ENCODE results near the gene TRPV4. TPM values are rescaled to one million over a fixed set of nuclear protein-coding genes. Genes with fewer than 3 reads are reported as not detected.
A peak's percentile ranks its signal among the peaks of the same experiment; 100 is the strongest.

TRPV4 gene
- total and polyA plus RNA-seq, 2 experiments from 2014 or later: 2.3 to 4.7 TPM

DNA sequence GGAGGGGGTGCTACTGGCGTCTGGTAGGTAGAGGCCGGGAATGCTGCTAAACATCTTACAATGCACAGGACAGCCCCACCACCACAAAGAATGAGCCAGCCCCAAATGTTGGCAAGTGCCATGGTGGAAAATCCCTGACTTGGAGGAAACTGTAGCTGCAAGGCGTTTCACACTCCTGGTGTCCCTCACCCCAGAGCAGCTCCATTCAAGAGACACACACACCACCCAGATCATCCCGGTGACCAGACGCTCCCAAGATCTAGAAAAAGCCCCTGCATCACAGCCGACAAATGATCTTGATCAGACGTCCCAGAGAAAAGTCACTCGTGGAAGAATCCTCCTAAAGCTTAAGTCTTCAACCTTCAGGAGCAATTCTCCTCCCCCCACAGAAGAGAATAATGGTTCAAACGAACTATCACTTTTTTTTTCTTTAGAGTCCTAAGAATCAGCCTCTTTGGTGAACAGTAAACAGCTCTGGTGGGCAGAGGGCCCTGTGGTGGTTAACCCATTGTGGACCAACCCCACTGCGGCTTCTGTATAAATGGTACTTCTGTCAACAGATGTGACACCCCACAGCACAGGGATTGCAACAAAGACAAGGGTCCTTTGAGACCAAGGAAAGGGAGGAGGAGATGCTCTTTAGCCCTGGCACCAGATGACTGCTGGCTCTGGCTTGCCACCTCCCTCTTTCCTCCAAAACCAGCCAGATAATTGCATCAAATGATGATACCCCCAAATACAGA is 44.5 kb upstream of the TRPV4 start:
- H3K27ac ChIP-seq: no peak overlapping the region
- H2AFZ ChIP-seq: no peak overlapping the region
- no peaks in the 10 kb centered on the region for H3K9me2 ChIP-seq (replicated peaks; ENCODE audit: insufficient read depth)
- peaks cover 55% of the 10 kb centered on the region for H3K79me2 ChIP-seq
- H3K4me2 ChIP-seq: peak overlapping the region; percentile 41
- H3K9me3 ChIP-seq (ENCODE audit: low read depth): no peaks in the 10 kb centered on the region
- WGBS (ENCODE audit: low lambda C conversion rate, missing lambda C conversion rate): 54% methylated on average over 10 of the region's 10 CpGs
- H4K20me1 ChIP-seq (ENCODE audit: insufficient read depth, poor library complexity, severe bottlenecking): no peaks in the 10 kb centered on the region
- no peak overlapping the region for H3K4me3 ChIP-seq
- H3K4me1 ChIP-seq (ENCODE audit: insufficient read depth): peaks cover 21% of the 10 kb centered on the region
- no peak for TF ChIP-seq EZH2 (IDR thresholded peaks at IDR 0.05; ENCODE audit: borderline replicate concordance)
- no peak for TF ChIP-seq EZH2phosphoT487 (IDR thresholded peaks at IDR 0.05; ENCODE audit: low read depth, severe bottlenecking, unreplicated experiment)
- TF ChIP-seq CTCF (IDR thresholded peaks at IDR 0.05; ENCODE audit: poor library complexity): no peak
- H3K36me3 ChIP-seq (replicated peaks; ENCODE audit: insufficient read depth, low read depth): no peaks in the 10 kb centered on the region
- no peak for DNase-seq (ENCODE audit: low spot score)
- H3K27me3 ChIP-seq: no peaks in the 10 kb centered on the region

- Histone ChIP-seq H3K9me2 (replicated peaks; ENCODE audit: insufficient read depth) (no peaks in the 10 kb centered on the region), H3K79me2 (peaks cover 57% of the 10 kb centered on the region), H3K27me3 (no peaks in the 10 kb centered on the region), H3K4me1 (ENCODE audit: insufficient read depth) (peaks cover 29% of the 10 kb centered on the region), H3K9me3 (ENCODE audit: low read depth) (no peaks in the 10 kb centered on the region), H3K4me3 (no peak overlapping the region), H3K27ac (peak overlapping the region; percentile 64), H3K4me2 (no peak overlapping the region), H2AFZ (no peak overlapping the region), H3K36me3 (replicated peaks; ENCODE audit: insufficient read depth, low read depth) (no peaks in the 10 kb centered on the region), H4K20me1 (ENCODE audit: insufficient read depth, poor library complexity, severe bottlenecking) (no peaks in the 10 kb centered on the region)
- no peak for DNase-seq (ENCODE audit: low spot score)
- TF ChIP-seq CTCF (IDR thresholded peaks at IDR 0.05; ENCODE audit: poor library complexity): no peak
- no peak for TF ChIP-seq EZH2 (IDR thresholded peaks at IDR 0.05; ENCODE audit: borderline replicate concordance)
- no peak for TF ChIP-seq EZH2phosphoT487 (IDR thresholded peaks at IDR 0.05; ENCODE audit: low read depth, severe bottlenecking, unreplicated experiment)
Observed at GRCh38 chr12:109876406-109876805, 43.2 kb upstream of the TRPV4 start.

DNA sequence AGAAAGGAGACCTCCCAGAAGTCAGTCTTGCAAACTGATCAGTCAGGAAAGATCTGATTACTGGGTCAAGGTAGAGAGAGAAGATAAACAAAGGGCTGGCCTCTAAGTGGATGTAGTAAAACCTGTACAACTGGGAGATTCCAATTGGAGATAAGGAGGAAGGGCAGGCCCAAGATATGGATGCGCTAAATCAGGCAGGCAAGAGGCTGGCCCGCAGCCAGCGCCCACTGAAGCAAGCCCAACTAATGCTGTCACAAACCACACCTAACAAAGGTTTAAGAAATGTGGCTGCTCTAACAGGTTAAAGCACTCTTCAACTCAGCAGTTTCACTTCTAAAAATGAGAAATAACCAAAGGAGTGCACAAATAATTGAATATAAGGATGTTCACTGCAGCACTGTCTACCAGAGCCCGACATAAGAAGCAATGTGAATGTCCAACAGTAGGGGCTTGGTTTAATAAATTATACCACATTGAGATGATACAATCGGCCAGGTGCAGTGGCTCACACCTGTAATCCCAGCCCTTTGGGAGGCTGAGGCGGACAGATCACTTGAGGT is 42.5 kb upstream of the TRPV4 start:
- WGBS (ENCODE audit: low lambda C conversion rate, missing lambda C conversion rate): 60% methylated on average over 6 of the region's 6 CpGs
- peaks cover 57% of the 10 kb centered on the region for H3K79me2 ChIP-seq
- no peak overlapping the region for H3K4me3 ChIP-seq
- no peaks in the 10 kb centered on the region for H3K27me3 ChIP-seq
- TF ChIP-seq EZH2 (IDR thresholded peaks at IDR 0.05; ENCODE audit: borderline replicate concordance) (no peak), EZH2phosphoT487 (IDR thresholded peaks at IDR 0.05; ENCODE audit: low read depth, severe bottlenecking, unreplicated experiment) (no peak), CTCF (IDR thresholded peaks at IDR 0.05; ENCODE audit: poor library complexity) (no peak)
- H4K20me1 ChIP-seq (ENCODE audit: insufficient read depth, poor library complexity, severe bottlenecking): no peaks in the 10 kb centered on the region
- peaks cover 24% of the 10 kb centered on the region for H3K4me1 ChIP-seq (ENCODE audit: insufficient read depth)
- H3K9me2 ChIP-seq (replicated peaks; ENCODE audit: insufficient read depth): no peaks in the 10 kb centered on the region
- no peaks in the 10 kb centered on the region for H3K9me3 ChIP-seq (ENCODE audit: low read depth)
- H3K27ac ChIP-seq: peak overlapping the region; percentile 64
- DNase-seq (ENCODE audit: low spot score): peak; percentile 60
- no peaks in the 10 kb centered on the region for H3K36me3 ChIP-seq (replicated peaks; ENCODE audit: insufficient read depth, low read depth)
- peak overlapping the region; percentile 42 for H3K4me2 ChIP-seq
- no peak overlapping the region for H2AFZ ChIP-seq

Data from hepatocyte (in vitro differentiated cells).